ENCODE data around the gene UMOD.

GRCh38 chr16:20363191-20363590 lies 10.7 kb upstream of the UMOD start:
- no peak for TF ChIP-seq CTCF (IDR thresholded peaks at IDR 0.05; ENCODE audit: insufficient read depth, low read length, poor library complexity, severe bottlenecking)
- no peak for TF ChIP-seq EZH2phosphoT487 (conservative IDR thresholded peaks at IDR 0.05; ENCODE audit: low read length)

Measured in SU-DHL-6 (cell line).